Activated CD4-positive, CD25-positive, alpha-beta regulatory T cell (primary cell): ENCODE data around the gene ITGA3.
"Not testable (repeated sequence)": the region's sequence is repeated elsewhere in the genome, so short reads cannot be mapped to it uniquely, and the experiment has no call there.

Experiments
- DNase-seq, 4 experiments: peaks; one replicate each; lab custom pipeline; 2025; lab: John Stamatoyannopoulos, UW

Gene ITGA3

GRCh38 chr17:50035421-50035879 lies 20.5 kb upstream of the ITGA3 start:
- DNase-seq: no peak

- no peak for DNase-seq
Measured at GRCh38 chr17:50035945-50036344, 20.0 kb upstream of the ITGA3 start.

- no peak for DNase-seq
Measured at GRCh38 chr17:50036455-50037261, 19.3 kb upstream of the ITGA3 start.

- no peak for DNase-seq
Measured at GRCh38 chr17:50037321-50038107, 18.4 kb upstream of the ITGA3 start.

- no peak for DNase-seq
Measured at GRCh38 chr17:50039058-50039457, 16.9 kb upstream of the ITGA3 start.

GRCh38 chr17:50040496-50040895 lies 15.4 kb upstream of the ITGA3 start:
- not testable (repeated sequence) for DNase-seq

- DNase-seq: no peak
Measured at GRCh38 chr17:50042211-50042610, 13.7 kb upstream of the ITGA3 start.

- no peak for DNase-seq
Measured at GRCh38 chr17:50043290-50044148, 12.4 kb upstream of the ITGA3 start.

GRCh38 chr17:50044483-50044882 lies 11.4 kb upstream of the ITGA3 start:
- DNase-seq: no peak

GRCh38 chr17:50045154-50045553 lies 10.8 kb upstream of the ITGA3 start:
- DNase-seq: no peak

GRCh38 chr17:50046179-50046578 lies 9.7 kb upstream of the ITGA3 start:
- DNase-seq: no peak

GRCh38 chr17:50046667-50047066 lies 9.2 kb upstream of the ITGA3 start:
- DNase-seq: no peak

- no peak for DNase-seq
Measured at GRCh38 chr17:50047083-50047482, 8.8 kb upstream of the ITGA3 start.

- no peak for DNase-seq
Measured at GRCh38 chr17:50047488-50048126, 8.3 kb upstream of the ITGA3 start.

GRCh38 chr17:50048146-50048720 lies 7.7 kb upstream of the ITGA3 start:
- DNase-seq: no peak

GRCh38 chr17:50048988-50049387 lies 6.9 kb upstream of the ITGA3 start:
- no peak for DNase-seq

- DNase-seq: no peak
Measured at GRCh38 chr17:50049636-50050035, 6.3 kb upstream of the ITGA3 start.

- no peak for DNase-seq
Measured at GRCh38 chr17:50050431-50051032, 5.4 kb upstream of the ITGA3 start.

- peak in 2 of 4 experiments; percentile 10 to 48 for DNase-seq
Measured at GRCh38 chr17:50051082-50051576, 4.8 kb upstream of the ITGA3 start.

- DNase-seq: no peak
Measured at GRCh38 chr17:50051606-50052005, 4.3 kb upstream of the ITGA3 start.
